Coronary artery (tissue), 2 donors: ENCODE data around the gene TMED3.
"Not testable (repeated sequence)": the region's sequence is repeated elsewhere in the genome, so short reads cannot be mapped to it uniquely, and the experiment has no call there.

ENCODE experiments used
- DNase-seq: peaks from one replicate; pipeline ENCODE4 v3.0.0-alpha.2; 2017; ENCODE audit warnings: low spot score
- H3K27ac ChIP-seq, 2 donors: fragments of 200-600 bp; sonication (generic); one replicate each; pipeline ENCODE4 v1.5.1; 2016 to 2019
- H3K4me3 ChIP-seq: fragments of 200-600 bp; sonication (generic); 2 replicates; pipeline ENCODE4 v1.5.1; 2016; ENCODE audit warnings: mild to moderate bottlenecking, moderate library complexity
- CTCF ChIP-seq: fragments of 200-600 bp; sonication (generic); IDR thresholded peaks from one replicate; pipeline ENCODE4 v1.5.1; 2019; ENCODE audit warnings: antibody characterized with exemption

TMED3 gene

GRCh38 chr15:79308874-79309273 is 2.0 kb upstream of the TMED3 start:
- no peak for DNase-seq
- no peak for TF ChIP-seq CTCF
- Histone ChIP-seq H3K4me3 (no peak overlapping the region), H3K27ac (no peak overlapping the region)

GRCh38 chr15:79310612-79310984 is 314 bp upstream of the TMED3 start:
- Histone ChIP-seq H3K27ac (peak overlapping the region in 1 of 2 donors; percentile 71), H3K4me3 (peak overlapping the region; percentile 97)
- DNase-seq: no peak
- no peak for TF ChIP-seq CTCF

GRCh38 chr15:79311901-79312553 is 1.1 kb downstream of the TMED3 start:
- Histone ChIP-seq H3K4me3 (peak overlapping the region; percentile 97), H3K27ac (no peak overlapping the region)
- DNase-seq: no peak
- no peak for TF ChIP-seq CTCF

- H3K27ac ChIP-seq: no peak overlapping the region
- TF ChIP-seq CTCF: no peak
- H3K4me3 ChIP-seq: no peak overlapping the region
- no peak for DNase-seq
Observed at GRCh38 chr15:79314186-79314585, 3.3 kb downstream of the TMED3 start.

- no peak for DNase-seq
- Histone ChIP-seq H3K27ac (no peak overlapping the region), H3K4me3 (no peak overlapping the region)
- TF ChIP-seq CTCF: no peak
Observed at GRCh38 chr15:79314811-79315210, 3.9 kb downstream of the TMED3 start.

GRCh38 chr15:79315623-79316328 is 4.9 kb downstream of the TMED3 start:
- no peak for TF ChIP-seq CTCF
- DNase-seq: no peak
- Histone ChIP-seq H3K4me3 (no peak overlapping the region), H3K27ac (no peak overlapping the region)

- no peak for DNase-seq
- no peak overlapping the region for H3K27ac ChIP-seq
- TF ChIP-seq CTCF: no peak
- no peak overlapping the region for H3K4me3 ChIP-seq
Observed at GRCh38 chr15:79316864-79317263, 6.0 kb downstream of the TMED3 start.

GRCh38 chr15:79319973-79320372 is 9.1 kb downstream of the TMED3 start:
- not testable (repeated sequence) for H3K27ac ChIP-seq, H3K4me3 ChIP-seq, DNase-seq
